ENCODE results near the gene GTPBP4. TPM values are rescaled to one million over a fixed set of nuclear protein-coding genes. Genes with fewer than 3 reads are reported as not detected.

GTPBP4 gene
- total and polyA plus RNA-seq, 2 experiments from 2014 or later, result 42.1 to 49.7 TPM

DNA sequence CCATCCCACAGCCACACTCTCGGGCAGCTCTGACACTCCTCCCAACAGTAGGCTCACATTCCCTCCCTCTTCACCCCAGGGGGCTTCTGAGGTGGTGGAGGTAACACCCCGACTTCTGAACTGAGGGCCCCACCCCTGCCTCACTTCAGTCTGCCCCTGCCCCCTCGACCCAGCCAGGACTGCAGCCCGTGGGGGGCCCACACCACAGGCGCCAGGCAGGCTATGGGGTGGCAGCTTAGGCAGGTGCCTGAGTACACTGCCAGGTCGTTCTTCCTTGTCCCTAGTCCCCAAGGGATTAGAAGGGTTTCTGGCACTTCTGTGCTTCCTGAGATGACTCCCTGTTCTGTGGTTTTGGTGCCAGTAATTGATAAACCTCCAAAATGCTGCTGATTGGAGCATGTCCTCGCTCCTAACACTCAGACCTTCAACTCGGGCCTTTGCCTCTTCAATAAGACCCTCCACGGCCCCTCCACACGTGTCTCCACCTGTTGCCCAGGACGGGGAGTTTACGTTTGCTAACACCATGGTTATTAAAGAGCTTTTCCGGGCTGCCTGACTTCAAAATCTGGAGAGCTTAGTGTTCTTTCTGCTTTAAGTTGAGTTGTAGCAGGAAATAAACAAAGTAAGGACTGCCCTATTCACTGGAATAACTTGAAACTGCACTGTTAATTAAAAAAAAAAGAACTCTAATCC is 33.0 kb upstream of the GTPBP4 start:
- Histone ChIP-seq H3K27me3 (no peaks in the 10 kb centered on the region), H3K4me1 (ENCODE audit: low read depth) (no peaks in the 10 kb centered on the region), H3K4me3 (no peak overlapping the region), H3K27ac (no peak overlapping the region), H3K36me3 (no peaks in the 10 kb centered on the region), H3K9me3 (ENCODE audit: low read depth) (no peaks in the 10 kb centered on the region)
- TF ChIP-seq, protein P1, sequence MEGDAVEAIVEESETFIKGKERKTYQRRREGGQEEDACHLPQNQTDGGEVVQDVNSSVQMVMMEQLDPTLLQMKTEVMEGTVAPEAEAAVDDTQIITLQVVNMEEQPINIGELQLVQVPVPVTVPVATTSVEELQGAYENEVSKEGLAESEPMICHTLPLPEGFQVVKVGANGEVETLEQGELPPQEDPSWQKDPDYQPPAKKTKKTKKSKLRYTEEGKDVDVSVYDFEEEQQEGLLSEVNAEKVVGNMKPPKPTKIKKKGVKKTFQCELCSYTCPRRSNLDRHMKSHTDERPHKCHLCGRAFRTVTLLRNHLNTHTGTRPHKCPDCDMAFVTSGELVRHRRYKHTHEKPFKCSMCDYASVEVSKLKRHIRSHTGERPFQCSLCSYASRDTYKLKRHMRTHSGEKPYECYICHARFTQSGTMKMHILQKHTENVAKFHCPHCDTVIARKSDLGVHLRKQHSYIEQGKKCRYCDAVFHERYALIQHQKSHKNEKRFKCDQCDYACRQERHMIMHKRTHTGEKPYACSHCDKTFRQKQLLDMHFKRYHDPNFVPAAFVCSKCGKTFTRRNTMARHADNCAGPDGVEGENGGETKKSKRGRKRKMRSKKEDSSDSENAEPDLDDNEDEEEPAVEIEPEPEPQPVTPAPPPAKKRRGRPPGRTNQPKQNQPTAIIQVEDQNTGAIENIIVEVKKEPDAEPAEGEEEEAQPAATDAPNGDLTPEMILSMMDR (IDR thresholded peaks at IDR 0.05; ENCODE audit: low read depth, low read length), result no peak
- no peak for DNase-seq (ENCODE audit: low read depth in 1 of 2, low spot score in 1 of 2)

DNA sequence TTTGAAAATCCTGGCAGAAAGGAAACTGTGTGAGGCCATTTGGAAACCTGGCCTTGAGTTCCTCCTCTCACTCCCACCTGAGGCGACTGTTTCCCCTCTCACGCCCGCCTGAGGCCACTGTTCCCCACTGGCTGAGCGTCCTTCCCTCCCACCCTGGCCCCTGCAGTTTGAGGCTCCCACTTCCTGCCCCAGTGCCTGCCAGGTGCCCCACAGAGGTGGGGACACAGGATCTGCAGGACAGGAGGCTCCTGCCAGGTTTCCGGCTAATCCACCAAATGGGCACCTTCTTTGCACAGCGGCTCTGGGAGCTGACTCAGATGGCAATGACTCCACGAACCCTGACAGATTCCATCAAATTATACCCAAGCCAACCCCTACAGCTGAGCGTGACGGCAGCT is 32.4 kb upstream of the GTPBP4 start:
- TF ChIP-seq, protein P1 (IDR thresholded peaks at IDR 0.05; ENCODE audit: low read depth, low read length), result no peak
- Histone ChIP-seq H3K9me3 (ENCODE audit: low read depth) (no peaks in the 10 kb centered on the region), H3K4me1 (ENCODE audit: low read depth) (no peaks in the 10 kb centered on the region), H3K27ac (no peak overlapping the region), H3K27me3 (no peaks in the 10 kb centered on the region), H3K36me3 (no peaks in the 10 kb centered on the region), H3K4me3 (no peak overlapping the region)
- DNase-seq (ENCODE audit: low read depth in 1 of 2, low spot score in 1 of 2), result no peak

DNA sequence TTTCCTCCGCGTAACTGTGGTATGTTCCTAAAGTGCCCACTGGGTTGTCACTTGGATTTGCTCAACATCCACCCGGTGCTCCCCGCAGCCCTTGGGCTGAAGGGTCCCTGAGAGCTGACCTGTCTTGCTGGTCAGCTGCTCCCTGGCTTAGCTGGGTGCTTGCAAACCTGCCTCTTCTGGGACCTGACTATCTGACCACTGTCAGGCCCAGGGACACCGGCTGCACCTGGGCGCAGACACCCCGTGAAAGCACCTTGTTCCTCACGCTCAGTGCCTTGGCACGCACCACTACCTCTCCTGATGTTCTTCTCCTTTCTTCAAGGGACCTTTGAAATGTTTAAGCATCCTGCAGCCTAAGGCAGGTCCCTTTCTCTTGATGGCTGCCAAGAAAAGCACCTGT is 30.1 kb upstream of the GTPBP4 start:
- Histone ChIP-seq H3K27me3 (no peaks in the 10 kb centered on the region), H3K27ac (no peak overlapping the region), H3K4me3 (no peak overlapping the region), H3K36me3 (no peaks in the 10 kb centered on the region), H3K9me3 (ENCODE audit: low read depth) (no peaks in the 10 kb centered on the region), H3K4me1 (ENCODE audit: low read depth) (no peaks in the 10 kb centered on the region)
- no peak for DNase-seq (ENCODE audit: low read depth in 1 of 2, low spot score in 1 of 2)
- TF ChIP-seq, protein P1 (IDR thresholded peaks at IDR 0.05; ENCODE audit: low read depth, low read length), result no peak

DNA sequence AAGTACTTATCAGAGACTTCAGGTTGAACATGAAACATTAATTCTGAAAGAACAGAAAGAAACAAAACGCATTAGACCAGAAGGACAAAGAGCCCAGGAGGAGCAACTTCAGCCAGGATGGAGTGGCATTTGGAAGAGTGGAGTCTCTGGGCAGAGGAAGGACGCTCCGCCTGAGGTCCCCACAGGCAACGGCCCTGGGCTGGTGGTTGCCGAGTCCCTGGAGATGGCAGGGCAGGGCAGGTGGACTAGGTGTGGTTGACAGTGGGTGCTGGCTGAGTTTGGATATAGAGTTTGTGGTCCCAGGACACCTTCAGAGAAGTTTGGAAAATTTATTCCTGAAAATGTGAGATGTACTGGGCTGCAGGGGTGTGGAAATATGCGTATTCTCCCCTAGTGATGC is 29.4 kb upstream of the GTPBP4 start:
- Histone ChIP-seq H3K4me3 (no peak overlapping the region), H3K36me3 (no peaks in the 10 kb centered on the region), H3K4me1 (ENCODE audit: low read depth) (no peaks in the 10 kb centered on the region), H3K27me3 (no peaks in the 10 kb centered on the region), H3K27ac (no peak overlapping the region), H3K9me3 (ENCODE audit: low read depth) (no peaks in the 10 kb centered on the region)
- no peak for DNase-seq (ENCODE audit: low read depth in 1 of 2, low spot score in 1 of 2)
- TF ChIP-seq, protein P1 (IDR thresholded peaks at IDR 0.05; ENCODE audit: low read depth, low read length), result no peak

DNA sequence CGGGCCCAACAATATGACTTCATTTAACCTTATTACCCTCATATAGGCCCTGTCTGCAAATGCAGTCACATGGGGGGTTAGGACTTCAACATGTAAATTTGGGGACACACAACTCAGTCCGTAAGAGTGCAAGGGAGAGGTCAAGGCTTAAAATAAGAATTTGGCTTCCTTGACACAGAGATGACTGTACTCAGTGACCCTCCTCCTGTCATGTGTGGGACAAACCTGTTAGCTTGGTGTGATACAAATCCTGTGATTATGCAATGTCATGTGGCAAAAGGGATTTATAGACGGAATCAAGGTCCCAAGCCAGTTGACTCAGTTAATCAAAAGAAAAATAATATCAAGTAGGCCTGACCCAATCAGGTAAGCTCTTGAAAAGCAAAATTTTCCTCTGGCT is 25.9 kb upstream of the GTPBP4 start:
- Histone ChIP-seq H3K4me1 (ENCODE audit: low read depth) (no peaks in the 10 kb centered on the region), H3K36me3 (no peaks in the 10 kb centered on the region), H3K9me3 (ENCODE audit: low read depth) (no peaks in the 10 kb centered on the region), H3K27me3 (no peaks in the 10 kb centered on the region), H3K27ac (no peak overlapping the region), H3K4me3 (no peak overlapping the region)
- TF ChIP-seq, protein P1 (IDR thresholded peaks at IDR 0.05; ENCODE audit: low read depth, low read length), result no peak
- no peak for DNase-seq (ENCODE audit: low read depth in 1 of 2, low spot score in 1 of 2)

Data from cardiac muscle cell (in vitro differentiated cells and primary cell).